Measurements from ENCODE around the gene PAQR4. TPM values are rescaled to one million over a fixed set of nuclear protein-coding genes. Genes with fewer than 3 reads are reported as not detected.

PAQR4 gene
- 34.2 to 48.3 TPM (median 47.2 TPM) in 5 replicates for total RNA-seq (2022; extraction: Qiagen RNA extraction)

DNA sequence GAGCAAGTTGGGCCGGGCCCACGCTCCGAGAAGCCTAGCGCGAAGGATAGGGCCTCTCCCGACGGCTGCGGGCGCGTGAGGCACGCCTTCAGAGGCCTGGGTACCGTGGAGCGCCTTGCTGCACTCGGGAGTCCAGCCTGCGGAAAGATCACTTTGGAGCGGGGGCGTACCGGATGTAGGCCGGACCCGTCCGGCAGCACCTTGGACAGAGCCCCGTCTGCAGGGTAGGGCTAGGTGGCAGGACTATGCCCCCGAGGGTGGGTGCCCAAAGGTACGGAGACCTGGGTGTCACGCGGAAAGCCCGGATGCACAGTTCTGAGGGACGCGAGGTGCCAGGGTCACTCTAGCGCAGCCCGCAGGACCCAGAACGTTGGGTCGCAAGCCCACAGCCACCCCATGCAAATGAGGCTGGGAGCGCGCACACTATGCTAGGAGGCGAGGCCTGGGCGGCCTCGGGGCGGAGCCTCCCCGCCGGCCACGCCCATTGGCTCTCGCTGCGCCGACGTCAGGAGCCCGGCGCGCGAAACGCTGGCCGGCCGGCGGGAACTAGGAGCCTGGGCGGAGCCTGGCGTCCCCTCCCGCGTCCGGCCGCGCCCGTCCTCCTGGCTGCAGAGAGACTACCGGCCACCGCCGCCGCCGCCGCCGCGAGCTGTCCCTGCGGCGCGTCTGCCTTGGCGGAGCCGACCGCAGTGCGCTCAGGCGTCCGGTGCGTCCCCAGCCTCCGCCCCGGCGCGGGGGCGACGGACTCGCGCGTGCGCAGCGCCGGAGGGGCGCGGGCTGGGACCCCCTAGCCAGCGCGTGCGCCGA lies at the start of gene PAQR4:
PAQR4 (plus strand) TSS at position 611 of the 807 bp plus-strand sequence. CDS start 327 bp downstream, outside the sequence.

DNA sequence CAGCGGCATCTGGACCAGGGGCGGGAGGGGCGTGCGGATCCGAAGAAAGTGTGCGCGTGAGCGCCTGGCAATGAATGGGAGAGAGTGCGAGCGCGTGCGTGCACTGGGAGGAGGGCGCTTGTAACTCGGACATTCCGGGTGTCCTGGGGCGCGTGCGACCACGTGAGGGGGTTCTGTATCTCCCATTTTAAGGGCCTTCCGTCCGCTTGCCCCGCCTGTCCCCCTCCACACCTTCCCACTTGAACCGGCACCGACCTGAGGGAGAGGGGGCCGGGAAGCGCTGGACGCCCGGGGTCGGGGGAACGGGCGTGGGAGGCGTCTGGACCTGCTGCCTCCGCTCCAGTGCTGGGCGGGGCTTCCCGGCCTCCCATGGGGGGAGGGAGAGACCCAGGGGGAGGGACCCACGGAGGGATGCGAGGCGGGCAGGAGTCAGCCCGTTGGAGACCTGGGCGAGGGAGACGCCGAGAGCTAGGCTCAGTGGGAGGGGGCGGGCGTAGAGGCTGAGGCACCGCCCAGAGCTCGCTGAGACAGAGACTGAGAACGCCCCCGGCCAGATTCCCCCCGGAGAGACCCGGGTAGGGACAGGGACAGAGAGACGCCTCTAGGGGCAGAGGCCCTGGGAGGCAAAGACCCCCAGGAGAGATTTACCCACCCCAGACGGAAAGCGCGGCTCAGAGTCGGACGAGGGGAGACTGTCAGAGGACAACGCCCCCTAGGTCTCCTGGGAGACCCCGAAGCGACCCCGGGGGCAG lies 5.2 kb upstream of the PAQR4 start, which contains the start of gene KREMEN2:
KREMEN2 (plus strand) TSS at position 553 of the 752 bp plus-strand sequence. CDS start 246 bp downstream, outside the sequence.

DNA sequence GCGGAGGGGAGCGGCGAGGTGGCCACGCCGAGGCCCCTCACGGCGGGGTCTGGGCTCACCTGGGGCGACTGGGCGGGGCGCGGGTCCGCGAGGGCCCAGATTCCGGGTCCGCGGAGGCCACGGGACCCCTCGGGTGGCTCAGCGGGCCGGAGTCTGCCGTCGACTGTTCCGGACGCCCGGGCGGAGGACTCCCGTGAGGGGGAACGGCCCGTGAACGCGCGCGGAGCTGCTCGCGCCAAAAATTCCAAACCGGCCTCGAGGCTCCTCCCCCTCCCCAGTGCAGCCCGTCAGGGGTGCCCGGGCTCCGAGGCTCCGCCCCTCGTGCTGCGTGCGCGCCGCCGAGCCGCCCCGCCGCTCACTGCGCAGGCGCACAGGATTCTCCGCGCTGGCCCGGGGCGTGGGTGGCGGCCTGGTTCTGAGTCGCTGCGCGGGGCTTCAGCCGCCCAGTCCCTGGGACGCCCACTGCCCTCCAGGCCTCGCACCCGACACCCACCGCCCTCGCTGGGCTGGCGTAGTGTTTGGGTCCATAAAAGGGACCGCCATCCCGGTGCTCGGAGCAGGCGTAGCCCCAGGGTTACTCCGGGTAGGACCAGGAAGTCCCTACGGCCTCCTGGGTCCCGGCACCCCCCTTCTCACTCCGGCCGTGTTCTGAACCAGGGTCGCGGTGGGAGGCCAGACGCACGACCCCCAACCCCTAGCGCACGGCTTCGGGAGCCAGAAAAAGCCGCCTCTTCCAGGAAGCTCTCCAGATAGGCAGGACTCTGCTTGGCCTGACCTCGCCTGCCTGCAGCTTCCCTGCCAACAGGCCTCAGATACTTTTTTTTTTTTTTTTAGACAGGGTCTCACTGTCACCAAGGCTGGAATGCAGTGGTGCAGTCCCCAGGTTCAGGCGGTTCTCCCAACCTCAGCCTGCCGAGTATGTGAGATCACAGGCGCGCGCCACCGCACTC lies 11.4 kb downstream of the PAQR4 start, which contains the start of gene PKMYT1:
PKMYT1 (minus strand) TSS at position 220 of the 950 bp plus-strand sequence. CDS start 789 bp downstream, outside the sequence.

DNA sequence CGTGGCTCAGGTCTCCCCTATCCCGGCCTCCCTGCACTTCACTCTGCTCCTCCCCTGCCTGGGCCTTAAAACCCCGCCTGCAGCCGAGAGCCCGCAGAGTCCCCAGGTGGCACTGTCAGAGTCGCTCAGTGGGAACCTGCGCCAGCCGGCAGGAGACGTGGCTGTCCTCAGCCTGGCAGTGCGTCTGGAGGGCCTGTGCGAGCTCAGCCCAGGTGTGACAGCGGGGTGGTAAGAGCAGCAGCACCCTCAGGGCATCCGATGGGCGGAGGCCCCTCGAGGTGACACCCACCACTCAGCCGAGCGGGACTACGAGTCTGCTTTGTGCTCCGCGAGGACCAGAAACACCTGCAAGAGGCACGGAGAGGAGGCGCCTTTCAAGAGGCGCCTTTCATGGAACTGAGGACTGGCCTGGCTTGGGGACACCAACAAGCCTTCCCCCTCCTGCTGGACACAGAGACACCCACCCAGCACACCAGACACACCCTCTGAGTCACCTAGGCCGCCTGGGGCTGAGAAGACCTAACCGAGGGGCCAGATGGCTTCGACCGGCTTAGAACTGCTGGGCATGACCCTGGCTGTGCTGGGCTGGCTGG lies 43.8 kb downstream of the PAQR4 start, which contains the start of gene CLDN9:
CLDN9 (plus strand) TSS at position 96 of the 593 bp plus-strand sequence; CDS start at position 536, 440 bp downstream.

DNA sequence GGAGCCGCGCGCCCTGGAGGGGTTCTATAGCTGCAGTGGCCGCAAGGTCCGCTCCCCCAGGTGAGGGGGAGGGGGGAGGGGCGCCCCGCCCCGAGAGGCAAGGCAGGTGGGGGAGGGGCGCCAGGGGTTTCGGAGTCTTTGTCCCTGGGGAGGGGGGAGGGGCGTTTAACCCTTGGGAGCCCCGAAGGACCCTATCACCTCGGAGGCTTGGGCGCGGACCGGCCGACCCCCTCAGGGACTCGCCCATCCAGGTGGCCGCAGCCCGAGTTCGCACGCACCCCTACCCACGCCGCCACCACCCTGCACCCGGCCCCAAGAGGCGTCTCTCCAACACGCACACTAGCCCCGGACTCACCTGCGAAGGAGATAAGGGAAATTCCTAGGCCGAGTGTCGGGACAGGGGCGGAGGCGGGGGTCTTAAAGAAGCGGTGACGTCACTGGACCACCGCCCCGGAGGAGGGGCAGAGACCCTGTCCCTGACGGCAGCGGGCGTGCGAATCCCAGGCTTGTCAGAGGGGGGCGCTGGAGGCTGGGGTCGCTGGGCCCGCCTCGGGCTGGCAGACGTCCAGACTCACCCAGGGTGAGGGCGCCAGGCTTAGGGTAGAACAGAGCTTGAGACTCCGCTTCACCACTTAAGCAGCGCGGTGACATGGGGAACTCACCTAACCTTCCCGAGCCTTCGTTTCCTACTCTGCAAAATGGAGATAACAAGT lies 48.8 kb downstream of the PAQR4 start, which contains the start of gene CLDN6:
CLDN6 (minus strand) TSS at position 390 of the 713 bp plus-strand sequence. CDS start 2,162 bp downstream, outside the sequence.

DNA sequence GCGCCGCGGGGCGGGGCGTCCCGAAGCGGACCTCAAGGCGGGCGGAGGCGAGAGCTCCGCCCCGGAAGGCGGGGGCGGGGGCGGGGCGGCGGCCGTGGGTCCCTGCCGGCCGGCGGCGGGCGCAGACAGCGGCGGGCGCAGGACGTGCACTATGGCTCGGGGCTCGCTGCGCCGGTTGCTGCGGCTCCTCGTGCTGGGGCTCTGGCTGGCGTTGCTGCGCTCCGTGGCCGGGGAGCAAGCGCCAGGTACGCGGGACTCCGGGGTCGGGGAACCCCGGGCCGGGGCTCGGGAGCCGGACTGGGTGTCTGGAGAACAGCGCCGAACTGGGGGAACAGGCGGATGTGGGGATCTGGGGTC lies 51.1 kb downstream of the PAQR4 start, which contains the start of gene TNFRSF12A:
TNFRSF12A (plus strand) TSS at position 122 of the 357 bp plus-strand sequence; CDS start at position 152, 30 bp downstream.

Other genes starting within 250 kb of the PAQR4 start
- gene PRSS27, start 249.1 kb upstream of the PAQR4 start, total RNA-seq (2022; extraction: Qiagen RNA extraction) = 1.2 to 1.9 TPM (median 1.3 TPM) in 5 replicates
- gene SRRM2, start 216.7 kb upstream of the PAQR4 start, total RNA-seq (2022; extraction: Qiagen RNA extraction) = 334 to 476 TPM (median 408 TPM) in 5 replicates
- 484 to 531 TPM (median 518 TPM) in 5 replicates for gene ELOB, start 192.1 kb upstream of the PAQR4 start, total RNA-seq (2022; extraction: Qiagen RNA extraction)
- gene PRSS33, start 181.8 kb upstream of the PAQR4 start, total RNA-seq (2022; extraction: Qiagen RNA extraction) = not detected in 5 replicates
- gene PRSS41, start 170.9 kb upstream of the PAQR4 start, total RNA-seq (2022; extraction: Qiagen RNA extraction) = not detected in 5 replicates
- 0.14 to 0.34 TPM (median 0.28 TPM) in 3 of 5 replicates, not detected in the others for gene PRSS21, start 152.1 kb upstream of the PAQR4 start, total RNA-seq (2022; extraction: Qiagen RNA extraction)
- gene ZG16B, start 139.0 kb upstream of the PAQR4 start, total RNA-seq (2022; extraction: Qiagen RNA extraction) = 0.34 to 0.96 TPM (median 0.80 TPM) in 5 replicates
- gene PRSS22, start 111.2 kb upstream of the PAQR4 start, total RNA-seq (2022; extraction: Qiagen RNA extraction) = 0.64 to 1.5 TPM (median 1.2 TPM) in 5 replicates
- 46.9 to 54.5 TPM (median 51.5 TPM) in 5 replicates for gene FLYWCH2, start 86.1 kb upstream of the PAQR4 start, total RNA-seq (2022; extraction: Qiagen RNA extraction)
- gene FLYWCH1, start 57.4 kb upstream of the PAQR4 start, total RNA-seq (2022; extraction: Qiagen RNA extraction) = 17.9 to 33.6 TPM (median 27.0 TPM) in 5 replicates
- gene KREMEN2, start 5.1 kb upstream of the PAQR4 start, total RNA-seq (2022; extraction: Qiagen RNA extraction) = 0.88 to 2.6 TPM (median 2.2 TPM) in 5 replicates
- gene PKMYT1, start 11.1 kb downstream of the PAQR4 start, total RNA-seq (2022; extraction: Qiagen RNA extraction) = 59.8 to 103 TPM (median 91.1 TPM) in 5 replicates
- 0.30 to 0.42 TPM (median 0.37 TPM) in 5 replicates for gene CLDN9, start 43.6 kb downstream of the PAQR4 start, total RNA-seq (2022; extraction: Qiagen RNA extraction)
- 0.07 to 0.42 TPM (median 0.34 TPM) in 5 replicates for gene CLDN6, start 48.8 kb downstream of the PAQR4 start, total RNA-seq (2022; extraction: Qiagen RNA extraction)
- 455 to 639 TPM (median 557 TPM) in 5 replicates for gene TNFRSF12A, start 51.0 kb downstream of the PAQR4 start, total RNA-seq (2022; extraction: Qiagen RNA extraction)
- 231 to 250 TPM (median 239 TPM) in 5 replicates for gene HCFC1R1, start 54.6 kb downstream of the PAQR4 start, total RNA-seq (2022; extraction: Qiagen RNA extraction)
- gene THOC6, start 54.7 kb downstream of the PAQR4 start, total RNA-seq (2022; extraction: Qiagen RNA extraction) = 24.3 to 38.0 TPM (median 32.1 TPM) in 5 replicates
- not detected in 5 replicates for gene BICDL2, start 67.6 kb downstream of the PAQR4 start, total RNA-seq (2022; extraction: Qiagen RNA extraction)
- gene MMP25, start 77.2 kb downstream of the PAQR4 start, total RNA-seq (2022; extraction: Qiagen RNA extraction) = 0.78 to 1.4 TPM (median 0.94 TPM) in 5 replicates
- gene IL32, start 96.3 kb downstream of the PAQR4 start, total RNA-seq (2022; extraction: Qiagen RNA extraction) = 21.6 to 34.9 TPM (median 26.1 TPM) in 5 replicates
- gene ZSCAN10, start 129.9 kb downstream of the PAQR4 start, total RNA-seq (2022; extraction: Qiagen RNA extraction) = 0.20 TPM in 1 of 5 replicates, not detected in the others
- 11.6 to 15.7 TPM (median 14.4 TPM) in 5 replicates for gene ZNF205, start 143.2 kb downstream of the PAQR4 start, total RNA-seq (2022; extraction: Qiagen RNA extraction)
- 7.4 to 12.9 TPM (median 11.6 TPM) in 5 replicates for gene ZNF213, start 165.7 kb downstream of the PAQR4 start, total RNA-seq (2022; extraction: Qiagen RNA extraction)
- 0.17 to 0.65 TPM (median 0.43 TPM) in 4 of 5 replicates, not detected in the other for gene OR1F1, start 218.9 kb downstream of the PAQR4 start, total RNA-seq (2022; extraction: Qiagen RNA extraction)